Testis (tissue), 2 donors: ENCODE results near the gene ZNF839.

Experiments used
- POLR2A ChIP-seq: fragments of 450-650 bp; IDR thresholded peaks from one replicate; pipeline ENCODE4 v1.6.1; 2017; ENCODE audit warnings: antibody characterized with exemption, mild to moderate bottlenecking, moderate library complexity
- TF ChIP-seq, protein P1 (sequence below), 3 experiments: fragments of 450-650 bp in 2 of 3; fragments of 200-600 bp in 1 of 3; sonication (generic) in 1 of 3; IDR thresholded peaks; one replicate each; pipeline ENCODE4 v1.5.1; 2016 to 2019; ENCODE audit warnings: antibody characterized with exemption in 3 of 3, mild to moderate bottlenecking in 2 of 3, moderate library complexity in 1 of 3

DNA sequence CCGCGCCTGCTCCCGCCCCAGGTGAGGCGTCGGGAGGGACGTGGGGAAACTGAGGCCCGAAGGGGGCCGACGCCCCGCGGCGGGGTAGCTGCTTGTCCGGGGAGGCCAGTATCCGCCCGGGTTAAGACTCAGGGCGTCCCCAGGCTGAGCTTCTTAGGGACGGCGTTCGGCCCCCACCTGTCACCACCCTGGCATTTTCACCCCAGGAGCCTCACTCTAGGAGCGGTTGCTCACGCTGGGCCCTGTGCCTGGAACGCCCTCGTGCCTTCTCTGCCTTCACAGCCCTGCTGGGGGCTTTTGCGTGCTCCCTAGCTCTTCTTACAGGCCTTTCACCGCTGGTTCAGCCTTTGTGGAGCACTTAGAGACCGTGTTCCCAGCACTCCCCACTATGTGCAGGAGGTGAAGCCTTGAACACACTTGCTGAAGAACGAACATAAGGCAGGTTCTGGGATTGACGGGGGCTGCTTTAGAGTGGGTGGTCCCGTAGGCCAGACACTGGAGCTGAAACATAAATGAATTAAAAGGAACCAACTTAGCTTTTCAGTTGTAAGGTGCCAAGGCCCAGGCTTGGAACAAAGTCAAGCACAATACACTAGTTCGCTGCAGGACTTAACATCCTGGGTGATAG, 601 bp downstream of the ZNF839 start:
- TF ChIP-seq, protein P1, sequence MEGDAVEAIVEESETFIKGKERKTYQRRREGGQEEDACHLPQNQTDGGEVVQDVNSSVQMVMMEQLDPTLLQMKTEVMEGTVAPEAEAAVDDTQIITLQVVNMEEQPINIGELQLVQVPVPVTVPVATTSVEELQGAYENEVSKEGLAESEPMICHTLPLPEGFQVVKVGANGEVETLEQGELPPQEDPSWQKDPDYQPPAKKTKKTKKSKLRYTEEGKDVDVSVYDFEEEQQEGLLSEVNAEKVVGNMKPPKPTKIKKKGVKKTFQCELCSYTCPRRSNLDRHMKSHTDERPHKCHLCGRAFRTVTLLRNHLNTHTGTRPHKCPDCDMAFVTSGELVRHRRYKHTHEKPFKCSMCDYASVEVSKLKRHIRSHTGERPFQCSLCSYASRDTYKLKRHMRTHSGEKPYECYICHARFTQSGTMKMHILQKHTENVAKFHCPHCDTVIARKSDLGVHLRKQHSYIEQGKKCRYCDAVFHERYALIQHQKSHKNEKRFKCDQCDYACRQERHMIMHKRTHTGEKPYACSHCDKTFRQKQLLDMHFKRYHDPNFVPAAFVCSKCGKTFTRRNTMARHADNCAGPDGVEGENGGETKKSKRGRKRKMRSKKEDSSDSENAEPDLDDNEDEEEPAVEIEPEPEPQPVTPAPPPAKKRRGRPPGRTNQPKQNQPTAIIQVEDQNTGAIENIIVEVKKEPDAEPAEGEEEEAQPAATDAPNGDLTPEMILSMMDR (IDR thresholded peaks at IDR 0.05), result no peak
- TF ChIP-seq POLR2A, result no peak
